GM12891 (cell line): Measurements from ENCODE around the gene DCLK2.

ENCODE experiments used
- POLR2A ChIP-seq: IDR thresholded peaks from 2 replicates; pipeline ENCODE4 v1.6.1; 2011; ENCODE audit warnings: low read depth, low read length, control low read depth
- POLR2AphosphoS5 ChIP-seq: IDR thresholded peaks from 2 replicates; pipeline ENCODE4 v1.6.1; 2011; ENCODE audit warnings: low read depth, low read length, control low read depth
- SPI1 ChIP-seq: IDR thresholded peaks from 2 replicates; pipeline ENCODE4 v1.6.1; 2011; ENCODE audit warnings: low read depth, low read length, control low read depth
- TAF1 ChIP-seq: IDR thresholded peaks from 2 replicates; pipeline ENCODE4 v1.6.1; 2011; ENCODE audit warnings: low read depth, low read length, control low read depth

DNA sequence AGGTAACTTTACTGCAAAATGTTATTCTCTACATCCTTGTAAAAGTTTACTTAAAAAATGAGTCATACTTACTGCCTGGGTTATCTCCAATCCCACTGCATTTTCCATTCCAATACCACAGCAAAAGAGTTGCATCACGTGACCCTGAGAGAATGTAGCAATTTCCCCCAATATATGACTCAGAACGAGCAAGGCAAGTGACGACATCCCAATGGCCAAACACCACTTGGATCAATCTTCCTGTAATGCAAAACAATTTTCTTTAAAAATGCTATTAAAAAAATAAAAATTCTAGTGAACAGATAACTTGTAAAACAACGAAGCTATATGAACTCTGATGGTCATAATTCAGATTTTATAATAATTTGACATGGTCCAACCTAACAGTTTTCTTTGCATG is 224.3 kb downstream of the DCLK2 start:
- no peak for TF ChIP-seq POLR2A
- no peak for TF ChIP-seq POLR2AphosphoS5
- no peak for TF ChIP-seq SPI1
- no peak for TF ChIP-seq TAF1
